Measurements from ENCODE around the gene ATXN7L3.

DNA sequence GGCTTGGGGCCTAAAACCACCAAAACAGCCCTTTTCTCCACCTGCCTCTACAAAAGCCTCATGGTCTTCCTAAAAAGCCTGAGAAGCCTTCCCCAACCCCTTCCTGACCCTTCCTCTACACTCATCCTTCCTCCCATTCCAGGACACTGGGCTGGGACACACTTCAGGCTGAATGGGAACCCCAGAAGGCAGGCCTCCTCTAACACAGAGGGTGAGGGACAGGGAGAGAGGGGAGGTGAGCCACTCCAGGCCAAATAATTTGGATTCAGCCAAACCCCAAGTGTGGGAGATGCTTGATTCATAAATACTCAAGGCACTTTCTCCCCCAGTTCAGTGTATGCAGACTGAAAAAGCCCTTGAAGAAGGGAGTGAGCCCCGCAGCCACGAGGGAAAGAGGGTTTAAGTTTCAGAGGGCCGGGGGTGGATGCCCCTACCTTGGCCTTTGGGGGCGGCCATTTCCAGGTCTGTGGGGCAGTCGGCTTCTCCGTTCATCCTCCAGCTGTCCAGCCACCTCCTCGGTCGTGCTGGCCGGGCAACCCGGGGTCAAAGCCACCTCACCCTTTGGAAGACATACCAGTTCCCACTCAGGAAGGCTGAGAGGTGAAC lies 18.2 kb upstream of the ATXN7L3 start:
- TF ChIP-seq, protein P1, sequence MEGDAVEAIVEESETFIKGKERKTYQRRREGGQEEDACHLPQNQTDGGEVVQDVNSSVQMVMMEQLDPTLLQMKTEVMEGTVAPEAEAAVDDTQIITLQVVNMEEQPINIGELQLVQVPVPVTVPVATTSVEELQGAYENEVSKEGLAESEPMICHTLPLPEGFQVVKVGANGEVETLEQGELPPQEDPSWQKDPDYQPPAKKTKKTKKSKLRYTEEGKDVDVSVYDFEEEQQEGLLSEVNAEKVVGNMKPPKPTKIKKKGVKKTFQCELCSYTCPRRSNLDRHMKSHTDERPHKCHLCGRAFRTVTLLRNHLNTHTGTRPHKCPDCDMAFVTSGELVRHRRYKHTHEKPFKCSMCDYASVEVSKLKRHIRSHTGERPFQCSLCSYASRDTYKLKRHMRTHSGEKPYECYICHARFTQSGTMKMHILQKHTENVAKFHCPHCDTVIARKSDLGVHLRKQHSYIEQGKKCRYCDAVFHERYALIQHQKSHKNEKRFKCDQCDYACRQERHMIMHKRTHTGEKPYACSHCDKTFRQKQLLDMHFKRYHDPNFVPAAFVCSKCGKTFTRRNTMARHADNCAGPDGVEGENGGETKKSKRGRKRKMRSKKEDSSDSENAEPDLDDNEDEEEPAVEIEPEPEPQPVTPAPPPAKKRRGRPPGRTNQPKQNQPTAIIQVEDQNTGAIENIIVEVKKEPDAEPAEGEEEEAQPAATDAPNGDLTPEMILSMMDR (IDR thresholded peaks at IDR 0.05; ENCODE audit: borderline replicate concordance, extremely low read depth, low read length, poor library complexity, severe bottlenecking): no peak
- no peak for TF ChIP-seq EZH2 (IDR thresholded peaks at IDR 0.05; ENCODE audit: borderline replicate concordance, low read depth, low read length, severe bottlenecking)

All from DND-41 (cell line).